GM18517 (cell line): ENCODE measurements around the gene NPTX1.

Experiments
- ATAC-seq: cut with Tn5 transposase; IDR thresholded peaks from one replicate; pipeline ENCODE4 v1.9.1; 2021; ENCODE audit warnings: mild to moderate bottlenecking, moderate library complexity; ENCODE audit not compliant: unreplicated experiment

The NPTX1 gene

GRCh38 chr17:80481284-80482057 lies 5.1 kb upstream of the NPTX1 start:
- ATAC-seq = no peak

DNA sequence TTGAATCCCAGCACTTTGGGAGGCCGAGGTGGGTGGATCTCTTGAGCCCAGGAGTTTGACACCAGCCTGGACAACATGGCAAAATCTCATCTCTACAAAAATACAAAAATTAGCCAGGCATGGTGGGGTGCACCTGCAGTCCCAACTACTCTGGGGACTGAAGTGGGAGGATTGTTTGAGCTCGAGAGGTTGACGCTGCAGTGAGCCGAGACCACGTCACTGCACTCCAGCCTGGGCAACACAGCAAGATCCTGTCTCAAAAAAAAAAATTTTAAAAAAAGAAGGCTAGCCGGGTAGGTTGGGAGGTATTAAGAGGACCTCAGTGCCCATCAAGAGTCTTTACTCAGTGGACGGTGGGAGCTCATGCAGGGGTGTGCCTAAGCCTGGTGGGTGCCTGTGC lies 3.8 kb upstream of the NPTX1 start:
- ATAC-seq = no peak

DNA sequence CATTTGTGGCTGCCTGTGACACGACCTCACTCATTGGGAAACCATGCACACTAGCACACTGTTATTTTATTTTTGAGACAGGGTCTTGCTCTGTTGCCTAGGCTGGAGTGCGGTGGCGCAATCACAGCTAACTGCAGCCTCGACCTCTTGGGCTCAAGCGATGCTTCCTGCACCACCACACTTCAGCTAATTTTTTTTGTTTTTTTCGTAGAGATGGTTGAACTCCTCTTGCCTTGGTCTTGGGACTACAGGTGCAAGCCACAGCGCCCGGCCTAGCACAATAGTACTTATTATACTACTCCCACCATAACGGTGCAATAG lies 2.8 kb upstream of the NPTX1 start:
- ATAC-seq = no peak

DNA sequence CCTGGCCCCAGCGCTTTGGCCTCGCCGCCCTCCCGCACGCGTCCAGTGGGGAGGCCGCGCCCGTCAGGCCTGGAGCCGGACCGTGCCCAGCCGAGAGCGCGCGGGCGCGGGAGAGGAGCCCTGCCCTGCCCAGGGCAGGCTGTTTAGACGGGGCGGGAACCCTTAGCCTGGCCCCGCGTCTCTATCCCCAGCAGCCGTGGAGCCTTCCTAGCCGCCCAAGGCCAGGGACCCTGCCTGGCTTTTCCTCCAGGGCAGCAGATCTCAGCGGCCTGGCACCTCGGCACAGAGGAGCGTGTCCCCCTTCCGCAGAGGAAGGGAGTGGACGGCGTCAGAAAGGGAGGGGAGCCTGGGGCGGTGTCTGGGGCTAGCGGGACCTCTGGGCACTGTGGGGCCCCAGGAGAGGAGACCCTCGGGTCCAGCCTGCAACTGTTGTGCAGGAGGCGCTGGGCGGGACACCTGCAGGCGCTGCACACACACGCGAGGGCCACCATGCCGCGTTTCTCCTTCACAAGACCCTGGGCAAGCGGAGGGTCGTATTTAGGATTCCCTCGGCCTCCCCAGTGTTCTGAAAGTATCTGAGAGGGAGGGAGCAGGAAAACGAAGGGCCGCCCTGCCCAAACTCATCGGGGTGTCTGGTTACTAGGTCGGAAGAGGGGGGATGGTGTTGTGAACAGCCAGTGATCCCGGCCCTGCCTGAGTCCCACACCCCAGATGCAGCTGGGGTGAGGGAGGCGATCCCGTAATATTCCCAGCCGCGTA lies 2.3 kb upstream of the NPTX1 start:
- no peak for ATAC-seq

- ATAC-seq = no peak
Observed at GRCh38 chr17:80477647-80478478, 1.5 kb upstream of the NPTX1 start.

GRCh38 chr17:80476877-80477646 lies 655 bp upstream of the NPTX1 start:
- ATAC-seq = no peak

DNA sequence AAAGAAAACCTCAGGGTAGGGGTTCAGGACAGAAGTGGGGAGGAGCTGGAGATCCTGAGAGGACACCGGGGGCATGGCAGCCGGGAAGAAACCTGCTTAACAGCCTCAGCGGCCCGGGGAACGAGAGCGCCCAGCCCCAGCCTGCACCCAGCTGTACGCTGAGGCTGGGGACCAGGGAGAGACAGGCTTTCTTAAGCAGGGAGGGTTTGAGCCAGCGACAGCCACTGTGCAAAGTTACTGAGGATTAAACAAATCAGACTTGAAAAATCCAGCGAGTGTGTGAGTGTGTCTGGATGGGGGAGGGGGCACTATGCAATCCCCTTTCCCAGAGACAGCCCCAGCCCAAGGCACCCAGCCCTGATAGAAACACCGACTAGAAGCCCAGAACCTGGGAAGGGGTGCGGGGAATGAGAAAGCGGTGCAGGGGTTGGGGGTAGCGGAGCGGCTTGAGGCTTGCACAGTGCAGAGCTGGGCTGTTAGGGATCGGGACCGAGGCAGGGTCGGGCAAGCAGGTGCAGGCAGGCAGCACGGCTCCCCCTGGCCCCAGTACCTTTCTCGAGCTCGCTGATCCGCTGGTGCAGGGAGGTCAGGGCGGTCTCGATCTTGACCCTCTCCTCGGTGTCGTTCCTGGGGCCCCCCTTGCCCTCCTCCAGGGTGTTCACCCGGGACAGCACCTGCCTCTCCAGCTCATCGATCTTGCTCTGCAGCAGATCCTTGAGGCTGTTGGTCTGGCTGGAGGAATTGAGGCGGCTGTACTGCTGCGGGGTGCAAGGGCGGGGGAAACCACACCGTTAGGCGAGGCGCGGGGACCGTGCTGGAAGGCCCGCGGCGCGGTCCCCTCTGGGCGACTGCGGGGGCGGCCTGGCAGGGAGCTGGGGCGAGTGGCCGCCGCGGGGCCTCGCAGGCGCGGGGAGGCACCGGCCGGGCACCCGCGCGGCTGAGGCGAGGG lies 1.2 kb downstream of the NPTX1 start:
- ATAC-seq = no peak

DNA sequence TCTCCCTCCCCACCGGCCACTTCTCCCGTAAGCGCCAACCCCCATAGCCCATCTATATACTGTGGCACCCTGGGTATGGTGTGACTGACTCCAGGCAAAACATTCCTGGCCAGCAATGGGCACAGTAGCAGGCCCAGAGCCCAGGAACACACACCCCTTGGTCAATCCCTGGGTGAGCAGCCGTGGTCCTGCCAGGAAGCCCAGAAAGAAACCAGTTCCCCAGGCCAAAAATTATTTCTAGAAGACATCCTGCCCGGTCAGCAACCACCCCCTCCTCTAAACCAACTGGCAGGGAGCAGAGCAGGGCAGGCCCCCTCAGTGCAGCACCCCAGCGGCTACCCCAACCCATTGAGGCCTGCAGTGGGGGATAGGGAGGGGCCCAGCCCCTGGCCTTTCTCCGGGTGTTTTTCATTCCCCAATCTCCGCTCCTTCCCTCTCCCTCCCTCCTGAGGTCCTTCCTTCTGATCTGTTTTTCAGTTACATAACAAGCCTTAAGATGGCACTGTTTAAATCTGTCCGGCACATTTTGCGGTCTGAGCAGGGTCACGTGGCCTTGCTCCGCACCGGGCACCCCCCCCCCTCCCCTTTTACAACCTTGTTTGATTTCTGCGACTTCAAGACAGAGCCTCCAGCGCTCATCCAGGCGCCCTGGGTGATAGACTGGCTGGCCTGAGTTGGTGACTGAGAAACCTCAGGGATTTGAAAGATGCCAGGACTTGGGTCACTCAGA lies 2.0 kb downstream of the NPTX1 start:
- no peak for ATAC-seq

DNA sequence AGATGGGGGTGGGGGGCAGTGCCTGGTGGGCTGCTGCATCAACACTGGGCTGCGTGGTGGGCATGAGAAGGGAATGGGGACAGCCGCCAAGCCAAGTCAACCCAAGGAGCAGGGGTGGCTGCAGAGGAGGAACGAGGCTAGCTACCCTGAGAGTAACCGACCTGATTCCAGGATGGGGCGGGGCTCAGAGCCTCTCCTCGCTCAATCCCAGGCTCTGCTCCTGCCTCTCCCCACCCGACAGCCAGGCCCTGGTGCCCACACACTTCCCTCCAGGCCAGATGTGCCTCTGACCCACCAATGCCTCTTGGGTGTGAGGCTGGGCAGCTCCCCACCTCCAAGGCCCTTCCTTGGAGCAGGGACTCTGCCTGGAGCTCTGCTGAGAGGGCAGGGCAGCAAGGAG lies 2.7 kb downstream of the NPTX1 start:
- ATAC-seq = no peak

GRCh38 chr17:80472996-80473395 lies 3.4 kb downstream of the NPTX1 start:
- ATAC-seq = no peak

GRCh38 chr17:80471922-80472321 lies 4.5 kb downstream of the NPTX1 start:
- no peak for ATAC-seq

- ATAC-seq = no peak
Observed at GRCh38 chr17:80470603-80471002, 5.8 kb downstream of the NPTX1 start.

DNA sequence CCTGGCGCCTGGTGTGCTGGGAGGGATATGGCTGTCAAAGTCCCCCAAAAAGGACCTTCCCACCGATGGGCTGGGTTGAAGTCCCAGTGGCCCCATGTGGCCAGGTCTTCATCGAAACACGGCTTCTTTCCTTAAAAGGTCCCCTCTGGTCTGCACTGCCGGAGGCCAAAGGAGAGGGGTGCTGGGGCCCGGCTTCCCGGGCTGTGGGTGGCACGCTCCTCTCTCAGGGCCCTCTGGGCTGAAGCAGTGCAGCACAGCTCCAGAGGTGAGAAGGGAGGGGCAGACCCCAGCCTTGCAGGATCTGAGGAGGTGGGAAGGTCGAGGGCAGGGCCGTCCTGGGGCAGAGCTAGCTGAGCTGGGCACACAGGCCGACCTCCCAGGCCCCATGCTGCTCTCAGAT lies 6.7 kb downstream of the NPTX1 start:
- ATAC-seq = no peak

DNA sequence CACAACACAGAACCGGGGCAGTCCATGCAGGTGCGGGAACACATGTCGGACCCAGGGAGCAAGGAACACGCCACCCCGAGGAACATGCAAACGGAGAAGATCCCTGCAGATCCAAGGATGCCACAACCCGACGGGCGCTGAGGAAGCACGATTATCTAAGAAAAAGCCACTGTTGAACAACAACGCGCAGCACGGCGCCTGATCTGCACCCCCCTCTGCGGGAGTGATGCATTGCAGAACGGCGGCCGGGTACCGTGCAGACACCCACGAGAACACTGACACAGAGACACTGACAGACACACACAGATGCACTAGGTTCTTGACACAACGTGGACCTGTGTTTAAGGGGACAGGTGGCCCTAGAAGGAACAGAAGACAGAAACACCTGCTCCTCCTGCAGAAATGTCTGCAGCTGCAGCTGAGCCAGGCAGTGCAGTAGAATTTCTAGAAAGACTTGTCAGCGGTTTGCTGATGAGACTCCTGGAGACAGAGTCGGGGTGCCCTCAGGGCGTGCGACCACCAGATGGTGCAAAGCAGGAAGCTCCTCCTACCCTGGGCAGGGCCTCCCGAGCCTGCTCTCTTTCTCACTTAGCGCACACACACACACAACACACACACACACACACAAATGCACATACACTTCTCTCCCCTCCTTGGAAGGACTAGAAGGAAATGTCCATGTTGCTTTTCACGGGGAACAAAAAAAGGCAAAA lies 7.5 kb downstream of the NPTX1 start:
- ATAC-seq = no peak

DNA sequence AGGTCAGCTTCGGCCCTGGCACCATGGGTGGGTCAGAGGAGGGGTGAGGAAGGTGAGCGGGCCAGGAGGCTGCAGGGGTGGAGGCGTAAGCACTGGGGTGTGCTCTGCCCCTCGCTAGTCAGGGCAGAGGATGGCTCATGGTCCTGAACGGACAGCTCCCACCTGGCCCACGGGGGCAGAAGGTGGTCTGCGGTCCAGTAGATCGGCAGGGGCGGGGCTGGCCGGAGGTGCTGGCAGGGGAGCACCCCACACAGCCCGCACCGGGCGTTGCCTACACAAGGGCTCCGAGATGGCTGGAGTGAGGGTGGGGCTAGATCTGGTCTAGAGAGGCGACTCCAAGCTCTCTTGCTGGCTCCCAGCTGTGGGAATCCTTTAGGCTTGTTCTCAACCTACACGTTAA lies 8.2 kb downstream of the NPTX1 start:
- no peak for ATAC-seq

GRCh38 chr17:80466188-80466705 lies 10.2 kb downstream of the NPTX1 start:
- no peak for ATAC-seq

DNA sequence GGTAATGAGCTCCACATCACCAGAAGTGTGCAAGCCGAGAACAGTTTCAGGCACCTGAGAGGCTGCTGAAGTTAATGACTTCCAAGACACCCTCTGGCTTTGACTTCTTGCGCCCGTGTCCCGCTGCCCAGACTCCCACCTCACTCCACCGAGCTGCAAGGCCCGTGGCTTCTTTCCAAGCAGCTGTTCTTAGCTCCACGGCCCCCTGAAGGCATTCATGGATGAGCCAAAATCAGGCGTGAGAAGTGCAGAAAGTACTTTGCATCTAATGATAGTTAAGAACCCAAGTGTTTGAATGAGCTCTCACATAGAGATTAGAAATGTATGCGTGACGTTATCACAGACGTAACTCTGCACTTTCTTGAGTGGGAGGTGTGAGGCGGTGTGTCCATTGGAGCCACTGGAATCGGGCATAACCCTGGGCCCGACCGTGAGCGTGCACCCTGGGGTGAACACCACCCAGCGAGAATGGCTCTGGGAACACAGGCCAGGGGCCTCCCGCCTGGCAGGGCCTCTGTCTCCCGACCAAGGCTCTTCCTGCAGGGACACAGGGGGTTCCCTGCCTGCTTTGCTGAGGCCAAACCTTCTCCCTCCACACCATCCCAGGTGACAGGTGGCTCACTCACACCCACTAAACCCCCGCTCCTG lies 11.0 kb downstream of the NPTX1 start:
- ATAC-seq = no peak

GRCh38 chr17:80464486-80464885 lies 11.9 kb downstream of the NPTX1 start:
- ATAC-seq = no peak
